Stomach (tissue), 4 donors: ENCODE results near the gene ADGRG2.
"Not testable (repeated sequence)": the region's sequence is repeated elsewhere in the genome, so short reads cannot be mapped to it uniquely, and the experiment has no call there.

Experiments
- CTCF ChIP-seq, 7 experiments: fragments of 450-650 bp in 4 of 7; fragments of 200-600 bp in 3 of 7; sonication (generic) in 3 of 7; IDR thresholded peaks; one replicate each; pipeline ENCODE4 v1.5.1; 2016 to 2019; ENCODE audit warnings: antibody characterized with exemption in 7 of 7, control low read depth in 2 of 7, mild to moderate bottlenecking in 1 of 7
- POLR2A ChIP-seq, 4 donors: fragments of 450-650 bp; IDR thresholded peaks; one replicate each; pipeline ENCODE4 v1.6.1; 2016; ENCODE audit warnings: antibody characterized with exemption in 4 of 4, control low read depth in 2 of 4, mild to moderate bottlenecking in 1 of 4, moderate library complexity in 1 of 4
- POLR2AphosphoS5 ChIP-seq, 3 donors: sonication (generic); formaldehyde crosslinking; IDR thresholded peaks; one replicate each; pipeline ENCODE4 v1.6.1; 2016; ENCODE audit warnings: antibody characterized with exemption in 3 of 3

- not testable (repeated sequence) for TF ChIP-seq CTCF, POLR2AphosphoS5, POLR2A (IDR thresholded peaks at IDR 0.05)
Observed at GRCh38 chrX:19066987-19067386, 55.3 kb downstream of the ADGRG2 start.
